ENCODE measurements around the gene CMTM1.

The CMTM1 gene

GRCh38 chr16:66598111-66598510 lies 31.9 kb downstream of the CMTM1 start:
- peaks cover 5% of the 10 kb centered on the region for H3K27me3 ChIP-seq (replicated peaks; ENCODE audit: control insufficient read depth, insufficient read depth, low read length)
- H3K4me3 ChIP-seq (ENCODE audit: low read length), result no peak overlapping the region
- no peak for DNase-seq (ENCODE audit: low read depth)
- H3K36me3 ChIP-seq (ENCODE audit: control insufficient read depth, insufficient read depth, low read length, severe bottlenecking), result no peaks in the 10 kb centered on the region
- peaks cover 3% of the 10 kb centered on the region for H3K9me3 ChIP-seq (ENCODE audit: control insufficient read depth, low read length)
- H3K4me1 ChIP-seq (ENCODE audit: control insufficient read depth, insufficient read depth, low read length), result no peaks in the 10 kb centered on the region
- H3K9ac ChIP-seq (ENCODE audit: low read length), result no peak overlapping the region

GRCh38 chr16:66599726-66600125 lies 33.5 kb downstream of the CMTM1 start:
- Histone ChIP-seq H3K27me3 (replicated peaks; ENCODE audit: control insufficient read depth, insufficient read depth, low read length) (peaks cover 4% of the 10 kb centered on the region), H3K9me3 (ENCODE audit: control insufficient read depth, low read length) (no peaks in the 10 kb centered on the region), H3K4me3 (ENCODE audit: low read length) (no peak overlapping the region), H3K4me1 (ENCODE audit: control insufficient read depth, insufficient read depth, low read length) (peaks cover 6% of the 10 kb centered on the region), H3K36me3 (ENCODE audit: control insufficient read depth, insufficient read depth, low read length, severe bottlenecking) (no peaks in the 10 kb centered on the region), H3K9ac (ENCODE audit: low read length) (no peak overlapping the region)
- DNase-seq (ENCODE audit: low read depth), result no peak

- no peak overlapping the region for H3K9ac ChIP-seq (ENCODE audit: low read length)
- H3K36me3 ChIP-seq (ENCODE audit: control insufficient read depth, insufficient read depth, low read length, severe bottlenecking), result no peaks in the 10 kb centered on the region
- no peaks in the 10 kb centered on the region for H3K27me3 ChIP-seq (replicated peaks; ENCODE audit: control insufficient read depth, insufficient read depth, low read length)
- no peak overlapping the region for H3K4me3 ChIP-seq (ENCODE audit: low read length)
- no peak for DNase-seq (ENCODE audit: low read depth)
- no peaks in the 10 kb centered on the region for H3K9me3 ChIP-seq (ENCODE audit: control insufficient read depth, low read length)
- peaks cover 6% of the 10 kb centered on the region for H3K4me1 ChIP-seq (ENCODE audit: control insufficient read depth, insufficient read depth, low read length)
These were observed 34.2 kb downstream of the CMTM1 start for GRCh38 chr16:66600477-66600876.

GRCh38 chr16:66601471-66601870 lies 35.2 kb downstream of the CMTM1 start:
- Histone ChIP-seq H3K9me3 (ENCODE audit: control insufficient read depth, low read length) (no peaks in the 10 kb centered on the region), H3K36me3 (ENCODE audit: control insufficient read depth, insufficient read depth, low read length, severe bottlenecking) (no peaks in the 10 kb centered on the region), H3K27me3 (replicated peaks; ENCODE audit: control insufficient read depth, insufficient read depth, low read length) (no peaks in the 10 kb centered on the region), H3K4me3 (ENCODE audit: low read length) (no peak overlapping the region), H3K4me1 (ENCODE audit: control insufficient read depth, insufficient read depth, low read length) (peaks cover 13% of the 10 kb centered on the region), H3K9ac (ENCODE audit: low read length) (no peak overlapping the region)
- no peak for DNase-seq (ENCODE audit: low read depth)

- no peak for DNase-seq (ENCODE audit: low read depth)
These were observed 37.5 kb downstream of the CMTM1 start for GRCh38 chr16:66603537-66604375.

GRCh38 chr16:66604376-66605176 lies 38.3 kb downstream of the CMTM1 start, which contains the start of gene CMTM3:
CMTM3 (plus strand) TSS chr16:66604704; CDS start chr16:66604806, 102 bp downstream.
- H3K36me3 ChIP-seq (ENCODE audit: control insufficient read depth, insufficient read depth, low read length, severe bottlenecking), result peaks cover 3% of the 10 kb centered on the region
- H3K4me1 ChIP-seq (ENCODE audit: control insufficient read depth, insufficient read depth, low read length), result peaks cover 25% of the 10 kb centered on the region
- no peaks in the 10 kb centered on the region for H3K27me3 ChIP-seq (replicated peaks; ENCODE audit: control insufficient read depth, insufficient read depth, low read length)
- peak; percentile 90 for DNase-seq (ENCODE audit: low read depth)
- no peaks in the 10 kb centered on the region for H3K9me3 ChIP-seq (ENCODE audit: control insufficient read depth, low read length)
- peak within 1 kb of the TSS; percentile 89 for H3K9ac ChIP-seq (ENCODE audit: low read length)
- H3K4me3 ChIP-seq (ENCODE audit: low read length), result peak within 1 kb of the TSS; percentile 87

More at GRCh38 chr16:66603537-66604375, 37.5 kb downstream of the CMTM1 start:
- no peaks in the 10 kb centered on the region for H3K36me3 ChIP-seq (ENCODE audit: control insufficient read depth, insufficient read depth, low read length, severe bottlenecking)
- H3K9me3 ChIP-seq (ENCODE audit: control insufficient read depth, low read length), result no peaks in the 10 kb centered on the region
- H3K4me1 ChIP-seq (ENCODE audit: control insufficient read depth, insufficient read depth, low read length), result peaks cover 21% of the 10 kb centered on the region
- H3K9ac ChIP-seq (ENCODE audit: low read length), result peak overlapping the region; percentile 89
- no peaks in the 10 kb centered on the region for H3K27me3 ChIP-seq (replicated peaks; ENCODE audit: control insufficient read depth, insufficient read depth, low read length)
- H3K4me3 ChIP-seq (ENCODE audit: low read length), result peak overlapping the region; percentile 87

- no peaks in the 10 kb centered on the region for H3K27me3 ChIP-seq (replicated peaks; ENCODE audit: control insufficient read depth, insufficient read depth, low read length)
- H3K9ac ChIP-seq (ENCODE audit: low read length), result peak overlapping the region; percentile 86
- peaks cover 25% of the 10 kb centered on the region for H3K4me1 ChIP-seq (ENCODE audit: control insufficient read depth, insufficient read depth, low read length)
- peak; percentile 80 for DNase-seq (ENCODE audit: low read depth)
- H3K9me3 ChIP-seq (ENCODE audit: control insufficient read depth, low read length), result no peaks in the 10 kb centered on the region
- H3K36me3 ChIP-seq (ENCODE audit: control insufficient read depth, insufficient read depth, low read length, severe bottlenecking), result peaks cover 11% of the 10 kb centered on the region
- H3K4me3 ChIP-seq (ENCODE audit: low read length), result peak overlapping the region; percentile 87
These were observed 39.1 kb downstream of the CMTM1 start for GRCh38 chr16:66605177-66605978.

GRCh38 chr16:66605979-66606751 lies 39.9 kb downstream of the CMTM1 start:
- Histone ChIP-seq H3K4me1 (ENCODE audit: control insufficient read depth, insufficient read depth, low read length) (peaks cover 25% of the 10 kb centered on the region), H3K36me3 (ENCODE audit: control insufficient read depth, insufficient read depth, low read length, severe bottlenecking) (peaks cover 19% of the 10 kb centered on the region), H3K9ac (ENCODE audit: low read length) (peak overlapping the region; percentile 86), H3K27me3 (replicated peaks; ENCODE audit: control insufficient read depth, insufficient read depth, low read length) (no peaks in the 10 kb centered on the region), H3K4me3 (ENCODE audit: low read length) (peak overlapping the region; percentile 87), H3K9me3 (ENCODE audit: control insufficient read depth, low read length) (no peaks in the 10 kb centered on the region)
- peak; percentile 10 for DNase-seq (ENCODE audit: low read depth)

GRCh38 chr16:66608241-66609138 lies 42.3 kb downstream of the CMTM1 start:
- peaks cover 41% of the 10 kb centered on the region for H3K36me3 ChIP-seq (ENCODE audit: control insufficient read depth, insufficient read depth, low read length, severe bottlenecking)
- peak overlapping the region; percentile 62 for H3K9ac ChIP-seq (ENCODE audit: low read length)
- no peaks in the 10 kb centered on the region for H3K27me3 ChIP-seq (replicated peaks; ENCODE audit: control insufficient read depth, insufficient read depth, low read length)
- peaks cover 24% of the 10 kb centered on the region for H3K4me1 ChIP-seq (ENCODE audit: control insufficient read depth, insufficient read depth, low read length)
- H3K4me3 ChIP-seq (ENCODE audit: low read length), result no peak overlapping the region
- peak; percentile 94 for DNase-seq (ENCODE audit: low read depth)
- H3K9me3 ChIP-seq (ENCODE audit: control insufficient read depth, low read length), result no peaks in the 10 kb centered on the region

GRCh38 chr16:66609139-66609510 lies 42.9 kb downstream of the CMTM1 start:
- DNase-seq (ENCODE audit: low read depth), result no peak
- Histone ChIP-seq H3K4me1 (ENCODE audit: control insufficient read depth, insufficient read depth, low read length) (peaks cover 19% of the 10 kb centered on the region), H3K9ac (ENCODE audit: low read length) (peak overlapping the region; percentile 62), H3K36me3 (ENCODE audit: control insufficient read depth, insufficient read depth, low read length, severe bottlenecking) (peaks cover 46% of the 10 kb centered on the region), H3K9me3 (ENCODE audit: control insufficient read depth, low read length) (no peaks in the 10 kb centered on the region), H3K4me3 (ENCODE audit: low read length) (no peak overlapping the region), H3K27me3 (replicated peaks; ENCODE audit: control insufficient read depth, insufficient read depth, low read length) (no peaks in the 10 kb centered on the region)

Measured in adipocyte (in vitro differentiated cells).